Eye (tissue), 1 donor: ENCODE measurements around the gene EFR3B.
"Not testable (repeated sequence)": the region's sequence is repeated elsewhere in the genome, so short reads cannot be mapped to it uniquely, and the experiment has no call there.

ENCODE experiments used
- DNase-seq: peaks from one replicate; pipeline ENCODE4 v3.0.0-alpha.2; 2015

Gene EFR3B

GRCh38 chr2:25158096-25158852, 116.4 kb downstream of the EFR3B start:
- no peak for DNase-seq

- DNase-seq, result peak; percentile 49
These were observed 118.1 kb downstream of the EFR3B start for GRCh38 chr2:25159949-25160348.

GRCh38 chr2:25160376-25160775, 118.5 kb downstream of the EFR3B start:
- no peak for DNase-seq

GRCh38 chr2:25161055-25161781, 119.3 kb downstream of the EFR3B start:
- DNase-seq, result peak; percentile 65

GRCh38 chr2:25162061-25162460, 120.2 kb downstream of the EFR3B start:
- not testable (repeated sequence) for DNase-seq

- no peak for DNase-seq
These were observed 122.7 kb downstream of the EFR3B start for GRCh38 chr2:25164561-25164960.

GRCh38 chr2:25165992-25166875, 124.4 kb downstream of the EFR3B start:
- peak; percentile 47 for DNase-seq

- DNase-seq, result peak; percentile 75
These were observed 126.6 kb downstream of the EFR3B start, which contains the start of gene POMC for GRCh38 chr2:25168256-25169072. POMC (minus strand) TSS chr2:25168580; CDS start chr2:25164772, 3,808 bp downstream.

GRCh38 chr2:25169073-25169470, 127.2 kb downstream of the EFR3B start:
- DNase-seq, result no peak

GRCh38 chr2:25170888-25171287, 129.0 kb downstream of the EFR3B start:
- no peak for DNase-seq

- DNase-seq, result no peak
These were observed 131.8 kb downstream of the EFR3B start for GRCh38 chr2:25173719-25174118.

GRCh38 chr2:25174192-25174861, 132.5 kb downstream of the EFR3B start:
- no peak for DNase-seq

GRCh38 chr2:25176138-25176537, 134.3 kb downstream of the EFR3B start:
- no peak for DNase-seq

- DNase-seq, result peak; percentile 34
These were observed 134.8 kb downstream of the EFR3B start for GRCh38 chr2:25176541-25177181.

- DNase-seq, result peak; percentile 91
These were observed 135.3 kb downstream of the EFR3B start for GRCh38 chr2:25177211-25177611.

- peak; percentile 49 for DNase-seq
These were observed 137.1 kb downstream of the EFR3B start for GRCh38 chr2:25178976-25179375.

- no peak for DNase-seq
These were observed 142.4 kb downstream of the EFR3B start for GRCh38 chr2:25184254-25184653.

- peak; percentile 42 for DNase-seq
These were observed 146.0 kb downstream of the EFR3B start for GRCh38 chr2:25187729-25188350.

- no peak for DNase-seq
These were observed 146.5 kb downstream of the EFR3B start for GRCh38 chr2:25188405-25188804.

- no peak for DNase-seq
These were observed 148.7 kb downstream of the EFR3B start for GRCh38 chr2:25190536-25190935.
